IPS-20b (cell line): ENCODE results near the gene PABPC1L.

Source experiments
- H3K27ac ChIP-seq: one replicate; pipeline ENCODE4 v1.5.1; 2013; ENCODE audit warnings: low read length
- H3K27me3 ChIP-seq: 2 replicates; pipeline ENCODE4 v1.6.1; 2013; ENCODE audit warnings: mild to moderate bottlenecking, low read length, inconsistent platforms; ENCODE audit not compliant: insufficient read depth
- H3K36me3 ChIP-seq: 2 replicates; pipeline ENCODE4 v1.6.1; 2013; ENCODE audit warnings: low read depth, mild to moderate bottlenecking, inconsistent platforms, low read length, moderate library complexity; ENCODE audit not compliant: insufficient read depth
- H3K4me1 ChIP-seq: 2 replicates; pipeline ENCODE4 v1.6.1; 2013; ENCODE audit warnings: mild to moderate bottlenecking, control low read depth, inconsistent platforms, low read length, moderate library complexity; ENCODE audit not compliant: insufficient read depth
- H3K4me3 ChIP-seq: 2 replicates; pipeline ENCODE4 v1.5.1; 2013; ENCODE audit warnings: mild to moderate bottlenecking, low read length, inconsistent platforms
- H3K9ac ChIP-seq: 2 replicates; pipeline ENCODE4 v1.6.1; 2013; ENCODE audit warnings: low read depth, mild to moderate bottlenecking, inconsistent platforms, low read length, moderate library complexity
- H3K9me3 ChIP-seq: 2 replicates; pipeline ENCODE4 v1.6.1; 2013; ENCODE audit warnings: mild to moderate bottlenecking, low read depth, low read length, inconsistent platforms; ENCODE audit not compliant: insufficient read depth

Gene PABPC1L

GRCh38 chr20:44961011-44961869 lies 51.4 kb downstream of the PABPC1L start:
- Histone ChIP-seq H3K4me3 (peak overlapping the region; percentile 4; the same call in 1 of the 2 replicates), H3K27ac (no peak overlapping the region), H3K9me3 (no peaks in the 10 kb centered on the region), H3K27me3 (peaks cover 40% of the 10 kb centered on the region), H3K36me3 (peaks cover 11% of the 10 kb centered on the region; the same call in 1 of the 2 replicates), H3K4me1 (peaks cover 20% of the 10 kb centered on the region; the same call in 1 of the 2 replicates), H3K9ac (no peak overlapping the region)

GRCh38 chr20:44961870-44962267 lies 52.0 kb downstream of the PABPC1L start:
- H3K4me1 ChIP-seq: peaks cover 20% of the 10 kb centered on the region; the same call in 1 of the 2 replicates
- H3K9me3 ChIP-seq: no peaks in the 10 kb centered on the region
- no peak overlapping the region for H3K4me3 ChIP-seq
- no peak overlapping the region for H3K27ac ChIP-seq
- H3K27me3 ChIP-seq: peaks cover 40% of the 10 kb centered on the region
- peaks cover 7% of the 10 kb centered on the region; the same call in 1 of the 2 replicates for H3K36me3 ChIP-seq
- no peak overlapping the region for H3K9ac ChIP-seq

- Histone ChIP-seq H3K9me3 (no peaks in the 10 kb centered on the region), H3K27me3 (peaks cover 40% of the 10 kb centered on the region), H3K9ac (no peak overlapping the region), H3K27ac (no peak overlapping the region), H3K36me3 (peaks cover 7% of the 10 kb centered on the region; the same call in 1 of the 2 replicates), H3K4me1 (peaks cover 20% of the 10 kb centered on the region; the same call in 1 of the 2 replicates), H3K4me3 (no peak overlapping the region)
Observed at GRCh38 chr20:44962483-44962882, 52.6 kb downstream of the PABPC1L start.

GRCh38 chr20:44963325-44964215 lies 53.7 kb downstream of the PABPC1L start:
- H3K9ac ChIP-seq: no peak overlapping the region
- no peak overlapping the region for H3K4me3 ChIP-seq
- H3K36me3 ChIP-seq: peaks cover 1% of the 10 kb centered on the region; the same call in 1 of the 2 replicates
- H3K27me3 ChIP-seq: peaks cover 40% of the 10 kb centered on the region
- peaks cover 20% of the 10 kb centered on the region; the same call in 1 of the 2 replicates for H3K4me1 ChIP-seq
- no peak overlapping the region for H3K27ac ChIP-seq
- no peaks in the 10 kb centered on the region for H3K9me3 ChIP-seq

- peak overlapping the region; percentile 92 for H3K4me3 ChIP-seq
- no peaks in the 10 kb centered on the region for H3K36me3 ChIP-seq
- peak overlapping the region; percentile 52; the same call in 1 of the 2 replicates for H3K9ac ChIP-seq
- no peaks in the 10 kb centered on the region for H3K9me3 ChIP-seq
- no peak overlapping the region for H3K27ac ChIP-seq
- H3K27me3 ChIP-seq: peaks cover 40% of the 10 kb centered on the region
- H3K4me1 ChIP-seq: peaks cover 14% of the 10 kb centered on the region; the same call in 1 of the 2 replicates
Observed at GRCh38 chr20:44965651-44966029, 55.8 kb downstream of the PABPC1L start.

- Histone ChIP-seq H3K9me3 (no peaks in the 10 kb centered on the region), H3K9ac (peak within 1 kb of the TSS; percentile 86), H3K4me1 (peaks cover 8% of the 10 kb centered on the region; the same call in 1 of the 2 replicates), H3K36me3 (no peaks in the 10 kb centered on the region), H3K27me3 (peaks cover 33% of the 10 kb centered on the region), H3K27ac (no peak within 1 kb of the TSS), H3K4me3 (peak within 1 kb of the TSS; percentile 92)
Observed at GRCh38 chr20:44966030-44966961, 56.4 kb downstream of the PABPC1L start, which contains the start of gene STK4. STK4 (plus strand) TSS chr20:44966512; CDS start chr20:44966569, 57 bp downstream.

- Histone ChIP-seq H3K9ac (peak overlapping the region; percentile 86; the same call in 1 of the 2 replicates), H3K4me1 (peaks cover 4% of the 10 kb centered on the region; the same call in 1 of the 2 replicates), H3K9me3 (no peaks in the 10 kb centered on the region), H3K36me3 (peaks cover 5% of the 10 kb centered on the region), H3K27ac (no peak overlapping the region), H3K4me3 (peak overlapping the region; percentile 92), H3K27me3 (peaks cover 26% of the 10 kb centered on the region)
Observed at GRCh38 chr20:44967207-44967807, 57.4 kb downstream of the PABPC1L start.

- Histone ChIP-seq H3K4me1 (peaks cover 4% of the 10 kb centered on the region; the same call in 1 of the 2 replicates), H3K27ac (no peak overlapping the region), H3K9ac (no peak overlapping the region), H3K36me3 (peaks cover 25% of the 10 kb centered on the region), H3K4me3 (no peak overlapping the region), H3K9me3 (no peaks in the 10 kb centered on the region), H3K27me3 (0 out of 2 replicates have a peak, but pooled peaks cover 7% of the 10 kb centered on the region)
Observed at GRCh38 chr20:44969300-44969894, 59.5 kb downstream of the PABPC1L start.

GRCh38 chr20:44970243-44970757 lies 60.4 kb downstream of the PABPC1L start:
- Histone ChIP-seq H3K9ac (no peak overlapping the region), H3K36me3 (peaks cover 34% of the 10 kb centered on the region)

GRCh38 chr20:44973053-44973452 lies 63.2 kb downstream of the PABPC1L start:
- no peaks in the 10 kb centered on the region for H3K9me3 ChIP-seq
- no peaks in the 10 kb centered on the region for H3K4me1 ChIP-seq
- no peak overlapping the region for H3K27ac ChIP-seq
- H3K9ac ChIP-seq: no peak overlapping the region
- peaks cover 58% of the 10 kb centered on the region for H3K36me3 ChIP-seq
- no peak overlapping the region for H3K4me3 ChIP-seq
- no peaks in the 10 kb centered on the region for H3K27me3 ChIP-seq

More at GRCh38 chr20:44970243-44970757, 60.4 kb downstream of the PABPC1L start:
- 0 out of 2 replicates have a peak, but pooled peaks cover under 1% of the 10 kb centered on the region for H3K27me3 ChIP-seq
- no peak overlapping the region for H3K4me3 ChIP-seq
- H3K4me1 ChIP-seq: peaks cover 4% of the 10 kb centered on the region; the same call in 1 of the 2 replicates
- H3K9me3 ChIP-seq: no peaks in the 10 kb centered on the region
- no peak overlapping the region for H3K27ac ChIP-seq
